Neural cell (in vitro differentiated cells): ENCODE data around the gene GIMAP6. TPM values are rescaled to one million over a fixed set of nuclear protein-coding genes. Genes with fewer than 3 reads are reported as not detected.
"Not testable (repeated sequence)": the region's sequence is repeated elsewhere in the genome, so short reads cannot be mapped to it uniquely, and the experiment has no call there.

Experiments used
- H2AFZ ChIP-seq: fragments of 200-600, 300-800 bp; sonication (generic), shearing (Covaris generic); 2 replicates; pipeline ENCODE4 v1.6.0; 2014; ENCODE audit warnings: low read depth, mild to moderate bottlenecking, antibody characterized with exemption, low read length, moderate library complexity
- H3F3A ChIP-seq: fragments of 200-600 bp; shearing (Covaris generic); 2 replicates; pipeline ENCODE4 v1.6.1; 2016; ENCODE audit warnings: mild to moderate bottlenecking, moderate library complexity, mixed read lengths, antibody characterized with exemption, low read length; ENCODE audit not compliant: insufficient read depth, poor library complexity, severe bottlenecking
- H3K27ac ChIP-seq: fragments of 200-600, 300-800 bp; sonication (generic), shearing (Covaris generic); 2 replicates; pipeline ENCODE4 v1.5.1; 2014; ENCODE audit warnings: mild to moderate bottlenecking, low read length, moderate library complexity
- H3K27me3 ChIP-seq: fragments of 300-800, 200-600 bp; sonication (generic), shearing (Covaris generic); 2 replicates; pipeline ENCODE4 v1.6.0; 2014; ENCODE audit warnings: mild to moderate bottlenecking, low read depth, low read length, moderate library complexity; ENCODE audit not compliant: insufficient read depth
- H3K36me3 ChIP-seq: fragments of 300-800, 200-600 bp; sonication (generic), shearing (Covaris generic); 2 replicates; pipeline ENCODE4 v1.5.1; 2014; ENCODE audit warnings: mild to moderate bottlenecking, antibody characterized with exemption, low read length, moderate library complexity; ENCODE audit not compliant: insufficient read depth
- H3K4me2 ChIP-seq: fragments of 300-800, 200-600 bp; sonication (generic), shearing (Covaris generic); 2 replicates; pipeline ENCODE4 v1.6.0; 2014; ENCODE audit warnings: mild to moderate bottlenecking, low read length
- H3K4me3 ChIP-seq: fragments of 300-800, 200-600 bp; sonication (generic), shearing (Covaris generic); 2 replicates; pipeline ENCODE4 v1.5.1; 2014; ENCODE audit warnings: mild to moderate bottlenecking, low read length, moderate library complexity
- H3K79me2 ChIP-seq: fragments of 200-600 bp; shearing (Covaris generic); replicated peaks from 2 replicates; pipeline ENCODE4 v1.6.0; 2014; ENCODE audit warnings: mild to moderate bottlenecking, low read length, moderate library complexity; ENCODE audit not compliant: insufficient read depth
- H3K9ac ChIP-seq: fragments of 300-800, 200-600 bp; sonication (generic), shearing (Covaris generic); 2 replicates; pipeline ENCODE4 v1.6.1; 2016; ENCODE audit warnings: mild to moderate bottlenecking, low read length, mixed read lengths
- H3K9me2 ChIP-seq: fragments of 200-600 bp; shearing (Covaris generic); 2 replicates; pipeline ENCODE4 v1.6.1; 2016; ENCODE audit warnings: mild to moderate bottlenecking, low read length, mixed read lengths; ENCODE audit not compliant: insufficient read depth
- H3K9me3 ChIP-seq: fragments of 200-600, 300-800 bp; sonication (generic), shearing (Covaris generic); 2 replicates; pipeline ENCODE4 v1.6.1; 2016; ENCODE audit warnings: mild to moderate bottlenecking, mixed run types, low read length, moderate library complexity, mixed read lengths
- H4K20me1 ChIP-seq: fragments of 200-600 bp; shearing (Covaris generic); 2 replicates; pipeline ENCODE4 v1.6.1; 2016; ENCODE audit warnings: mild to moderate bottlenecking, mixed run types; ENCODE audit not compliant: insufficient read depth
- SMC3 ChIP-seq: fragments of 450-650 bp; conservative IDR thresholded peaks from 2 replicates; pipeline ENCODE4 v1.6.1; 2014; ENCODE audit warnings: antibody characterized with exemption, mild to moderate bottlenecking, moderate library complexity; ENCODE audit not compliant: poor library complexity
- TAF1 ChIP-seq: IDR thresholded peaks from 2 replicates; pipeline ENCODE4 v1.6.1; 2012; ENCODE audit warnings: low read depth
- polyA plus RNA-seq: library from polyadenylated mRNA; depleted of rRNA; stranded (reverse); fragments of >200 nt; gene quantifications from 2 replicates; pipeline ENCODE4 v1.2.3, GENCODE V29; 2014

Gene GIMAP6
- polyA plus RNA-seq, 1 donor from 2014 or later, result not detected

DNA sequence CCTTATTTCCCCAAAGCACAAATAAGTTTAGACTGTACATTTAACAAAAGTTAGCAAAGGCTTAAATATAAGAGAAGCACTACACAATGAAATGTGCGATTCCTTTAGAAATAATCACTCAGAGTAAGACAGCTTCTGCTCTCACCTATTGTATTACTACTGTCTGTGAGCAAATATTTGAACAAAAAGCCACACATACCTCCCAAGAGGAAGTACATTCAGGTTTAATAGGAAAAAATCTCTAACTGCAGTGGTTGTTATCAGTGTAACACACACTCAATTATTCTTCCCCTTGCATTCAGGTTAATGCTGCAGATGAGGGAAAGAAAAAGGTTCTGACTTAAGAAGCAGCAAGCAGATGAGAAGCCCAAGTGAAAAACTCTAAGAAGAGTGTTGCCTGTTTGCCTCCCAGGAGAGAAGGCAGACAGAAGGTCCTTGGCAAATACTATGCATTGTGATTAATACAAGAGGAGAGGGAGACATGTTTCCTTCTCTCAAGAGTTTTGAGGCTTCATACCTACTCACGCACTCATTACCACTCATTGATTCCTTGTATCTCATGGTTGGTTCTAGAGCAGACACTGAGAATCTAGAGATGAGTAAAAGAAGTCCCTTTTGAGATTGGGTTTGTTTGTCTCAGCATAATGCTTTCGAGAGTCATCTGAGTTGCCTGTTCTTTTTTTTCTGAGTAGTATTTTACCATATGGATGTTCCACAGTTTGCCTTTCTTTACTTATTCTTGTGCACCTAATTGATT lies 51.4 kb downstream of the GIMAP6 start:
- H3F3A ChIP-seq, result no peaks in the 10 kb centered on the region
- H4K20me1 ChIP-seq, result no peaks in the 10 kb centered on the region
- TF ChIP-seq SMC3 (no peak), TAF1 (no peak)
- H3K27ac ChIP-seq, result no peak overlapping the region
- no peaks in the 10 kb centered on the region for H3K9me3 ChIP-seq
- H3K27me3 ChIP-seq, result no peaks in the 10 kb centered on the region
- H3K9me2 ChIP-seq, result no peaks in the 10 kb centered on the region
- H2AFZ ChIP-seq, result no peak overlapping the region
- H3K36me3 ChIP-seq, result no peaks in the 10 kb centered on the region
- no peaks in the 10 kb centered on the region for H3K79me2 ChIP-seq
- H3K4me3 ChIP-seq, result no peak overlapping the region
- H3K4me2 ChIP-seq, result no peak overlapping the region
- H3K9ac ChIP-seq, result no peak overlapping the region

DNA sequence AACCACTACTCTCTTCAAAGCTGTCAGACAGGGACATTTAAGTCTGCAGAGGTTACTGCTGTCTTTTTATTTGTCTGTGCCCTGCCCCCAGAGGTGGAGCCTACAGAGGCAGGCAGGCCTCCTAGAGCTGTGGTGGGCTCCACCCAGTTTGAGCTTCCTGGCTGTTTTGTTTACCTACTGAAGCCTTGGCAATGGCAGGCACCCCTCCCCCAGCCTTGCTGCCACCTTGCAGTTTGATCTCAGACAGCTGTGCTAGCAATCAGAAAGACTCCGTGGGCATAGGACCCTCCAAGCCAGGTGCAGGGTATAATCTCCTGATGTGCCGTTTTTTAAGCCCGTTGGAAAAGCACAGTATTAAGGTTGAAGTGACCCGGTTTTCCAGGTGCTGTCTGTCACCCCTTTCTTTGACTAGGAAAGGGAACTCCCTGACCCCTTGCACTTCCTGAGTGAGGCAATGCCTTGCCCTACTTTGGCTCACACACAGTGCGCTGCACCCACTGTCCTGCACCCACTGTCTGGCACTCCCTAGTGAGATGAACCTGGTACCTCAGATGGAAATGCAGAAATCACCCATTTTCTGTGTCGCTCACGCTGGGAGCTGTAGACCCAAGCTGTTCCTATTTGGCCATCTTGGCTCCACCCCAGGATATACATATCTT lies 52.1 kb downstream of the GIMAP6 start:
- H3K4me3 ChIP-seq, H2AFZ ChIP-seq, H3F3A ChIP-seq, H3K9me2 ChIP-seq, H3K9ac ChIP-seq, H3K4me2 ChIP-seq, H3K27me3 ChIP-seq, H3K79me2 ChIP-seq, H3K27ac ChIP-seq, H3K9me3 ChIP-seq, H3K36me3 ChIP-seq, H4K20me1 ChIP-seq: not testable (repeated sequence)

Other genes with a start within 250 kb of the GIMAP6 start
- not detected in 2 replicates for gene GIMAP8, start 181.8 kb downstream of the GIMAP6 start, polyA plus RNA-seq
- not detected in 2 replicates for gene GIMAP7, start 117.5 kb downstream of the GIMAP6 start, polyA plus RNA-seq
- not detected in 2 replicates for gene GIMAP4, start 65.0 kb downstream of the GIMAP6 start, polyA plus RNA-seq
- gene GIMAP2, start 53.3 kb upstream of the GIMAP6 start, polyA plus RNA-seq, result not detected in 2 replicates
- not detected in 2 replicates for gene GIMAP1, start 84.2 kb upstream of the GIMAP6 start, polyA plus RNA-seq
- gene GIMAP5, start 105.0 kb upstream of the GIMAP6 start, polyA plus RNA-seq, result not detected in 2 replicates
- gene TMEM176B, start 168.0 kb upstream of the GIMAP6 start, polyA plus RNA-seq, result 1.9 and 3.0 TPM in 2 replicates
- gene TMEM176A, start 168.4 kb upstream of the GIMAP6 start, polyA plus RNA-seq, result not detected in 2 replicates
- not detected in 2 replicates for gene AOC1, start 220.1 kb upstream of the GIMAP6 start, polyA plus RNA-seq